KG1 (cell line): ENCODE results near the gene CD38.
"Not testable (repeated sequence)": the region's sequence is repeated elsewhere in the genome, so short reads cannot be mapped to it uniquely, and the experiment has no call there.

Experiments used
- DNase-seq: peaks from one replicate; lab custom pipeline; 2025; lab: John Stamatoyannopoulos, UW

CD38 gene

DNA sequence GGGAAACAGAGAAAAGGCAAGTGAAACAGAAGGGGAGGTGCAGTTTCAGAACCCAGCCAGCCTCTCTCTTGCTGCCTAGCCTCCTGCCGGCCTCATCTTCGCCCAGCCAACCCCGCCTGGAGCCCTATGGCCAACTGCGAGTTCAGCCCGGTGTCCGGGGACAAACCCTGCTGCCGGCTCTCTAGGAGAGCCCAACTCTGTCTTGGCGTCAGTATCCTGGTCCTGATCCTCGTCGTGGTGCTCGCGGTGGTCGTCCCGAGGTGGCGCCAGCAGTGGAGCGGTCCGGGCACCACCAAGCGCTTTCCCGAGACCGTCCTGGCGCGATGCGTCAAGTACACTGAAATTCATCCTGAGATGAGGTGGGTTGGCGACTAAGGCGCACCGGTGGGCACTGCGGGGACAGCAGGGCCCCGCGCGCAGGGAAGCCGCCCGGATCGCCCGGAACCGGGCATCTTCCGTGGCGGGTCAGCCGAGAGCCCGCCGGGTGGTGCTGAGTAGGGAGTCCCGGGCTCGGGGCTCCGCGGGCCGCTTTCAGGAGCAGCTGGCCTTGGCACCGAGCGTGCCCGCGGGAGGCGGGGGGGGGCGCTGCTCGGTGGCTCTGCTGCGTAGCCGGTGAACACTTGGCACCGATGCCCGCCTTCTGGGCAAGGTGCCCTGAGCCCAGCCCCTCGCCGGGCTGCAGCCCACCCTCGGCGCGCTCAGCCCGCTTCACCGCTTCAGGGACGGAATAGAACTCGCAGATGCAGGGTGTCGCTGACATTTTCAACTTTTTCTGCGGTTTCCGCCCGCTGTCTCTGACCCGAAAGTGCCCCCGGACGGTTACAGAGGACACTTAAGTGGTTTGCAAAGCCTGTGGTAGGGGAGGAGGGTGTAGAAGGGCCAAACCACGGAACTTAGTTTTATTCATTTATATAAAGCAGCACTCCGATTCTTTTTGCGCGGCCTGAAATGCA lies at the start of gene CD38:
Gene CD38 (plus strand): TSS at position 40 of the 953 bp plus-strand sequence. CDS start 87 bp downstream, at position 127.
- peak; percentile 75 for DNase-seq

DNA sequence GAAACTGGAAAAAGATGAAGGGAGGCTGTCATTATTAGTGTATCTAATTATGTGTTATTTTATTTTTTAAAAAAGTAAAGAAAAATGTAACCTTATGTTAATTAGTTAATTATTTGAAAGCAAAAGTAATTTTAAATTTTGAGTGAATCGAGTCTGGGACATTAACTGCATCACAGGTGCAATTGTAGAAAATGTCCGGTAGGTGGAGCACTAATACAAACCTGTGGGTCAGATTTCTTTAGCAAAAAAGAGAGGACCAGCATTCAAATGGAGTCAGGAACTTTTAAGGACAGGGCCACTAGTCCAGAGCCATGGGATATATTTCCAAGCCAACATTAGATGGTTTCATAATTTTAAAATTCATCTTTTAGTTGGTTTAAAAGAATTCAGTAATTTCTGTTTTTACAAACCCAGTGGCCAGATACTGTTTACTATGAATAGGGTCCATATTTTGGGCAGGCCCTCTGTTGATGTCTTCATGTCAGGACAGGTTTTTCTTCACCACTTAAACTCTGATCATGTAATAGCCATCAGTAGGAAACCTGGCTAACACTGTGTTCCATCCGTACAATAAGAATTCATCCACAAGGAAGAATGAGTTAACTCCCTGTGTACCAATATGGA lies 48.1 kb upstream of the CD38 start:
- DNase-seq: peak; percentile 31

DNA sequence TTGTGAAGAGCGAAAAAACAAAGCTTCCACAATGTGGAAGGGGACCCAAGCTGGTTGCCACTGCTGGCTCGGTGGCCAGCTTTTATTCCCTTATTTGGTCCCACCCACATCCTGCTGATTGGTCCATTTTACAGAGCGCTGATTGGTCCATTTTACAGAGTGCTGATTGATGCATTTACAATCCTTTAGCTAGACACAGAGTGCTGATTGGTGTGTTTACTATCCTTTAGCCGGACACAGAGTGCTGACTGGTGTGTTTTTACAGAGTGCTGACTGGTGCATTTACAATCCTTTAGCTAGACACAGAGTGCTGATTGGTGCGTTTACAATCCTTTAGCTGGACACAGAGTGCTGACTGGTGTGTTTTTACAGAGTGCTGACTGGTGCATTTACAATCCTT lies 45.1 kb upstream of the CD38 start:
- DNase-seq: not testable (repeated sequence)

DNA sequence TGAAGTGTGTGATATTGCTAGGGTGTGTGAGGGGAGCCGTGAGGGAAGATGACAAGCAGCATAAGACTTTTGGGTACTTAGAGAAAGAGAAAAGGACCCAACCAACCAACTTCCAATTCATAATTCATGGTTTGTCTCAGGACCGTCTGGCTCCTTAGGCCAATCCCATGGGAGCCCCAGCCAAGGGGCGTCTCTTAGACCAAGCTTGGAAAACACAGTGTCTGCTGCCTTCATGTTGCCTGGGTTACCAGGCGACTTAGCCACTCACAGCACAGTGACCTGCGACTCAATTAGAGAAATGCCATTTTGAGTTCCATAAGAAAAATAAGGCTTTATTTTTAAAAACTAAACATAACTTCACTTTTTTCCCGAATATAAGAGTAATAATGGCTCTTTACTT lies 42.6 kb upstream of the CD38 start:
- DNase-seq: no peak

DNA sequence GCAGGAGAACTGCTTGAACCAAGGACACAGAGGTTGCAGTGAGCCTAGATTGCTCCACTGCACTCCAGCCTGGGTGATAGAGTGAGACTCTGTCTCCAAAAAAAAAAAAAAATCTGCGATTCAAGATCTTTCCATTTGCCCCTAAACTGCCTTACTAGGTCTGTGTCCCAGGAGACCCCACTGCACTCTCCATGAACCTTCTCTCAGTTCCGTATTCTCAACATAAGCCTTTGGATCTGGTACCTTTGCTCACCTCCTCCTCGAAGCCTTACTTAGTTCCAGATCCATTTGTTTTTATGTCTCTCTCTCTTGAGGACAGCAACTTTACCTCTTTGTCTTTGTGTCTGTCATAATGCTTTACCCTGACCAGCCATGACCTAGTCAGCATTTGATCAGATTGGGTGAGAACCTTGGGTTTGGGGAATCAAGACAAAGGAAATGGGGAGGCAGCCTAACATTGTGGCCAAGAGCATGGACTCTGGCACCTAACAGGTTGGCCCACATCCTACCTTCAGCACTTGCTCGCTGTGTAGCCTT lies 41.5 kb upstream of the CD38 start:
- no peak for DNase-seq

DNA sequence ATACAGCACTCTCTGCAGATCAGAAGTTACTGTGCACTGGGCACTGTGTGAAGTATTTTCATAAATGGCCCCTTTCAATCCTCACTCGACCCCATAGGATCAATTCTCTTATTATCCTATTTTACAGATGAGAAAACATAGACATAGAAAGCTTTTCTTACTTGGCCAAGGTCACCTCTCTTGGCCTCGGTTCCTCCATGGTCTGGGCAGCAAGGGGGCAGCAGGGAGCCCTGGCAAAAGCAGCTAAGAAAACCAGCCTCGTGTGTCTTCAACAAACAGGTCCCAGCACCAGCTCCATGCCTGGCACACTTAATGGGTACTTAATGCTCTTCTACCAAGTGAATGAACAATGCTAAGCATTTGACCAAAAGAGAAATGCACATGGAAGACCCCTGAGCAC lies 40.9 kb upstream of the CD38 start:
- DNase-seq: no peak

DNA sequence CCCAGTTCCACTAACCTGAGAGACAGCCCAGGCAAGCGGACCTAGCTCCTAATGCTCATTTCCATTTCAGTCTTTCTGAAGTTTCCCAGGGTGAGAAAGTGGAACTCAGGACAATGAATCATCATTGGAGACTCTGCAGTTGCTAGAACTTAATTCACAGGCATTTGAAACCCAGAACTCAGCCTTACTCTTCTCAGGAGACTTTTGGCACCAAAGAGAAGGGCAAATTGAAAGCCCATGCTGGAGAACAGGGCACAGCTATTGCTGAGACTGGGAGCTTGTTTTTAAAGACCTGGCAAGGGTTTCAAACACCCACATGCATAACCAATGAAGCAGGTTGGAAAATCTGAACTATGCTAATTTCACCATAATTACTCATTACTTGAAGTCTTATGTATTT lies 39.3 kb upstream of the CD38 start:
- DNase-seq: no peak

DNA sequence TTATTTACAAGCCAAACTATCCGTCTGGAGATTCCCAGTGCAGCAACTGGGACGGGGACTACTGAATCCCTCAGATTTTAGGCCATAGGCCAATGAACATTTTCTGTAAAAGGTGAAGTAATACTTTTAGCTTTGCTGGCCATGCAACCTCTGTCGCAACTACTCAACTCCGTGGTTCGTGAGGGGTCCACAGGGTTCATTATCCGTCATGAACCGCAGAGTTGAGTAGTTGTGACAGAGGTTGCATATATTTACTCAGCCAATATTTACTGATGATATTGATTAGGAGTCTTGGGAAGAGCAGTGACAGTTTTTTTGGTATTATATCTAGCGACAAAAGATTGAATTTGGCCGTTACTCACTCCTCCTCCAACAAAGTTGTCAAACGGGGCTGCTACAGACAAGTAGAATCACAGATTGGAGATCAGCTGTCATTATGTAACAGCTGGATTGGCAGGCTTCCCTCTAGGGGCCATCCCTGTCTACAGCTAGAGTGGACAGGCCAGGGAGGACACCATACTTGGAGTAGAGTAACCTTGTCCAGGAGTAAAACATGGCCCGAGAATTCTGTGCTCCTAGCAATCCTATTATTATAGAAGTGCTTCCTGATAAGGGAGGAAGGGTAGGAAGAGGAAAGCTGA lies 37.2 kb upstream of the CD38 start:
- DNase-seq: no peak

DNA sequence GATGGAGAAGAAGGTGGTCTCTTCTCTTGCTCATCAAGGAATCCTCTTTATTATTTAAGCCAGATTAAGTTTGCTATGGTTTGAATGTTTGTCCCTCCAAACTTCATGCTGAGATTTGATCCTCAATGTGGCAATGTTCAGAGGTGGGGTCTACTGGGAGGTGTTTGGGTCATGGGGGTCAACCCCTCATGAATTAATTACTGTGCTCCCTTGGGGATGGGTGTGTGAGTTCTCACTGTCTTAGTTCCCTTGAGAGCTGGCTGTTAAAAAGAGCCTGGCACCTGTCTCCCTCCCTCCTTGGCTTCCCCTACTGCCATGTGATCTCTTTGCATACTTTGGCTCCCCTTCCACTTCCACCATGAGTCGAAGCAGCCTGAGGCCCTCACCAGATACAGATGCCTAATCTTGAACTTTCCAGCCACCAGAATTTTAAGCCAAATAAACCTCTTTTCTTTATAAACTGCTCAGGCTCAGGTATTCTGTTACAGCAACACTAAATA lies 36.0 kb upstream of the CD38 start:
- DNase-seq: no peak

DNA sequence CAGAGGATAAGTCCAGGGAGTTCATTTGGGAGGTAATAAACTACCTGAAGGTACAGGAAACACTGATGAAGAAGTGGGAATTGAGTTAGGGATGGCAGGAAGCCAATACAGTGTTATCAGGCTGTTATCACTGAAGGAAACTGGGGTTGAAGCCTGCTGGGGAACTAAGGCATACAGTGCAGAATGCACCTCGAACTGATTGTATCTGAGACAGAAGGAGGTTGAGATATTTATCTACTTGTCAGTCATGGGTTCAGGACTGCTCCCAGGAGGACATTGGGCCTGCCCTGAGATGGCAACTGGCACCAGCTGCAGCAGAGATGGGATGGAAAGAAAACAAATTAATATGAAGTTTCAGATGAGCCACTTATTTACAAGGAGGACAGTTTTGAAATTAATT lies 35.5 kb upstream of the CD38 start:
- no peak for DNase-seq

DNA sequence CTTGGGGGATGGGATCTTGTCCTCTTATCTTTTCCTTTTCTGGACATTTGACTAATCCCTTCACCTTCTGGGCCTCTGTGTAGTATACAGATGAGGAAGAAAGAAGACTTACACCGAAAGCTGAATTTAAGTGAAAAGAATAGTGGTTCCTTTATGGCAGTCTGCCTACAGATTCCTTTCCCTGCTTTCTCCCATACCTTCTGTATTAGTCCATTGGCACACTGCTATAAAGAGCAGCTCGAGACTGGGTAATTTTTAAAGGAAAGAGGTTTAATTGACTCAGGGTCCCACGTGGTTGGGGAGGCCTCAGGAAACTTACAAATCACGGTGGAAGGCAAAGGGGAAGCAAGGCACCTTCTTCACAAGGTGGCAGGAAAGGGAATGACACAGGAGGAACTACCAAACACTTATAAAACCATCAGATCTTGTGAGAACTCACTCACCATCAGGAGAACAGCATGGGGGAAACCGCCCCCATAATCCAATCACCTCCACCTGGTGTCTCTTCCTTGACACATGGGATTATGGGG lies 34.0 kb upstream of the CD38 start:
- no peak for DNase-seq

DNA sequence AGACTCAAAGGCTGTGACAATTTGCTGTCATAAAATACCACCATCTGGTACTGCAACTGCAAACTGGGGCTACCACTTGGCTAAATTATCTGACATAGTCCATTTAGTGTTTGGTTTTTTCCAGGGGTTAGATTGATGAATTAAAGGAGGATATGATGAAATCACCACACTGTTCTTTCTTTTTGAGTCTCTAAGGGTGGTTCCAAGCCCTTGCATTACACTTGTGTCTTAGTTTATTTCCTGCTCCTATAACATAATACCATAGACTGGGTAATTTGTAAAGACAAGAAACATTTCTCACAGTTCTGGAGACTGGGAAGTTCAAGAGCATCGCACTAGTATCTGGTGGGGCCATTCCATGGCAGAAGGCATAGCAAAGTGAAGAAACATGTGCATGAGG lies 32.0 kb upstream of the CD38 start:
- no peak for DNase-seq

DNA sequence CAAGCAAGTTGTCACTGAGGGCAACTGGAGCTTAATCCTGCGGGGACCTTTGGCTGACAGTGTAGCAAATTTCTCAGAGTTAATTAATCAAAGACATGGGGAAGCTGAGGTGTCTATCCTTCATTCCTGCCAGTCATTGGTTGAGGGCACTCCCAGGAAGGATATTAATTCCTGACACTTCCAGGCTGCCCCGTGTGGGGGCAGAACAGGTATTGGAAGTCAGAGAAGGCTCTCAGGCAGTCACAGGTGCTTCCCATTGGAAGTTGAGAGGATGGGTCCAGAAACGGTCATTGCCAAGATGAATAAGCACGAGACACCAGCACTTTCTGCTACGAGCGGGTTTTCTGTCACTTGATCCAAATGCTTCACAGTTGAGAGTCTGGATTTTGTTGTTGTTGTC lies 29.1 kb upstream of the CD38 start:
- DNase-seq: no peak

DNA sequence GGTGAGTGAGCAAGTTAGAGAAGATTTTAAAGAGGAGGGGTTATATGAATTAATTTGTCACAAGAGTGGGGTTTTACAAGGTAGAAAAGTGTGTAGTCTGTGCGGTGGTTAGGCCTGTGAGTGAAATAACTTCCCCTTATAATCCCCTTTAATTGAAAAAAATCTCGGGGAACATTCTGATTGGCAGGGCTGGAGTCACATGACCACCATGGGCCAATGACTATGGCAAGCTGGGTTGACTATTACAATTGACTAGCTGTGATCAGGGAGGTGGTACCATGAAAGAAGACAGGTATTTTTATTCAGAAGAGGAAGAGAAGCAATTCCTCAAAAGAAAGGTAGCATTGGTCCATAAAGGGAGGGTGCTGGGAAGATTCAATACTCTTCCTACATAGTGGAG lies 27.0 kb upstream of the CD38 start:
- DNase-seq: no peak

DNA sequence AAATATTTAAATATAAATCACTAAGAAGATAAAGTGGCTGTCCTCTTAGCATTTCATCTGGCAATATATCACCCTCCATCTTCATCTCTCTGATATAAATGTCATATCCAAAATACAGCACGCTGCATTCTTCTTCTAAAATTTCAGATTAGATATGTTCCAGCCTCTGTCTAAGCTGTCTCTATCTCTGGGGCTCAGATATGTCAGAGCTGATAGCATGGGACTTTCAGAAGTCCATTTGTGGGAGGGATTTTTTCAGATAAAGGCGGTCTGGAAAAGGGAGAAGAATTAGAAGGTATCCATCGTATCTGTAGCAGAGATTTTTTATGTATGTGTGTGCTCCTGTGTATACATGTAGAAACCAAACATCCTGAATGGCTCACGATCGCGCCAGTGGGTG lies 25.0 kb upstream of the CD38 start:
- DNase-seq: no peak

DNA sequence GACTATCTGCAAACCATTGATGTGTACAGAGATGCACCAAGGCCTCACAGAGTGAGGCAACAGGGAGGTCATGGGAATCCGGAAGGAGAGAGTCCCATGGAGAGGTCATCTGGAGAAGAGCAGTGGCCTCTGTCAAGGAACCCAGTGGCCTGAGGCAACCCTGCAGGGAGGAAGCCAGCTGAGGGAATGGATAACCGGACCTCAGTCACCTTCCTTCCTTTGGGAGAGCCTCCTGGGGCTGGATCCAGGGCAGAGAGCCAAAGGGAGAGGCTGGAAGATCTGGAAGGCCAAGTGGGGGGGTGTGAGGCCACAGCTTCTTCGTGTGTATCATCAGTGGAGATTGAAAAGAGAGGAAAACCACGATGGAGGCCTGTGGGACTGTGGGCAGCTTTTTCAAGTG lies 24.3 kb upstream of the CD38 start:
- DNase-seq: no peak

DNA sequence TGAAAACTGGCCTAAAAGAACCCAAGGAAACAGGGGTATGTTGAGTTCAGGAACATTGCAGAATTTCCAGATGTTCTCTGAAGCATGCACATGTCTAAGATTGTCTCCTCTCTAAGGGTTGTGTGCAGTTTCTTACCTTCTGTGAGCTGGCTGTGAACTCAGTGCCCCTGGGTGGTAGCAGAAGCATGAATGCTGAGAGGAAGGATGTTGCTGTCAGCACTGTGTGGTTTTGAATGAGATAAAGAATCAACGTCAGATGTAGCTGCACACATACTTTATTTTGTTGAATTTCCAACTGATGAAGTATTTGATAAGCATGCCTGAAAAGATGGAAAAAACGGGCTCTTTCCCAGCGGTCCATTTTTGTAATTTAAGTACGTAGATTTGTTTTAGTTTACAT lies 23.8 kb upstream of the CD38 start:
- DNase-seq: no peak

DNA sequence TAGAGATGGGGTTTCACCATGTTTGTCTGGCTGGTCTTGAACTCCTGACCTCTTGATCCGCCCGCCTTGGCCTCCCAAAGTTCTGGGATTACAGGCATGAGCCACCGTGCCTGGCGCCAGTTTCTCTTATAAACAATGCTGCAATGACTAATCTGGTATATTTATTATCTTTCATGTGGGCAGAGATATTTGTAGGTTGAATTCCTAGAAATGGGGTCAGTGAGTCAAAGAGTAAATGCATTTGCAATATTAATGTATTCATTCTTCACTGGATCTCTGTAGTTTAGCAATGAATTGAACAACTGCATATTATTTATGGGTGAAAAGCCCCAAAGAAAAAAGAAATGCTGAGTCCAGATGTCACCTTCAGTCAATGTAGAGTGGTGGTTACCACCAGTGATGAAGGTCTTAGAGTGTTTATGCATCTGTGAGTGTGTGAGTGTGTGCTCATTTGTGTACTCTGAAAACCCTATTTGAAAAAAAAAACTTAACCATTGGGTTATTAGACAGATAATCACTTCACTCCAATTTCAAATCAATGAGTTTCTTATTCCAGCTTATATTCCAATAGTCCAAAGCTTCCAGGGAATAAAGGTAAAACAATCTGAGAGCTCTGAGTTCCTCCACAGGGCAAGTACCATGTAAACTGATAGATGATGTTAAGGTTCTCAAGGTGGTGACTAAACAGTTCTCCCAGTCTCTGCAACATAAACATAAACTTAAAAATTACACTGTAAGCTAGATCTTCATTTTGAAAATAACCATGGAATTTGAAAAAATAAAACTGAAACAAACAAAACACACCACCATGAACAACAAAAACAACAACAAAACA lies 22.6 kb upstream of the CD38 start:
- no peak for DNase-seq

DNA sequence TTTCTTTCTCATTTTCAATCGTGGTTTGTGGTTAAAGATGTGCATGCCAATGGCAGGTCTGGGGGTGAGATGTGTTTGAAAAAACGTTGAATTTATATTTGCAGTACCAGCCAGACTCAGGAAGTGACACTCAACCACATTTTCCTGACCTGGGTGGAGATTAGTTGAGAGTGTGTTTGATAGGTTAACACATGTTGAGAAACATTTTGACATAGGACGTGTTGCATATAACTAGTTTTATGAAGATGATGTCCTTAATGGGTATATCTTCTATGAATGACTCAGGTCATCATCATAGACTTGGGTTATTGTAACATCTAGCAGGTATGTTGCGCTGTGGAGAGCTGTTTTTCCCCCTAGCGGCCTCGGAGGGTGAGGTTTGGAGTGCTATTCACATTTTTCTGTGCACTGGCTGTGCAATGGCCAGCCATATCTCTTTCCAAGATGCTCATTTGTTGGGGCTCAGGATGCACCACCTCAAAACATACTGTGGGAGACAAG lies 21.7 kb upstream of the CD38 start:
- peak; percentile 64 for DNase-seq

DNA sequence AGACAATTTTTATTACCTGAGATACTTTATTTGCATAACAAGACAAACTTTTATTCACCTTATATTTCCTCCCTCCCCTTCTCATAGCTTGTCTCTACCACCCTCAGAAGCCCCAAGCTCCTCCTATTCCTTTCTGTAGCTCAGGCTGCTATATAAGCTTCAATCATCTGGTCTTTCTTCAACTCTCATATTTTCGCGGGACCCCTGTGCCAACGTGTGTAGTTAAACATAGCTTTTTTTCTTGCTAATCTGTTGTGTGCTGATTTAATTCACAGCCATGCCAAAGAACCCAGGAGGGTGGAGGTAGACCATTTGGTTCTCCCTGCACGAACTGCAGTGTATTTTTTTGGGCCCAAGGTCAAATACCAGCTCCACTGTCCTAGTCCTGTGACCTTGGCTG lies 21.1 kb upstream of the CD38 start:
- no peak for DNase-seq

DNA sequence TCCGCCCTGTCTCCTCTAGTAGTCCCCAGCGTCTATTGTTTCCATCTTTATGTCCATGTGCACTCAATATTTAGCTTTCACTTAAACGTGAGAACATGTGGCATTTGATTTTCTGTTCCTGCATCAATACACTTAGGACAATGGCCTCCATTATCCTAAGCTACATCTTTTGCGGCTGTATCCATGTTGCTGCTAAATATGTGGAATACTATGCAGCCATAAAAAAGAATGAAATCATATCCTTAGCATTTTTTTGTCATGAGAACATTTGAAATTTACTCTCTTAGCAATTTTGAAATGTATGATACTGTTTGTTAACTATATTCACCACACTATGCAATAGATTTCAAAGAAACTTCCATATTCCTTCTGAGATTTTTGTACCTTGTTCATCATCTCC lies 19.8 kb upstream of the CD38 start:
- DNase-seq: no peak
